Heart left ventricle (tissue), 13 donors: Measurements from ENCODE around the gene UTP18.

ENCODE experiments used
- POLR2A ChIP-seq, 2 donors: fragments of 450-650 bp; IDR thresholded peaks; one replicate each; pipeline ENCODE4 v1.6.1; 2017; ENCODE audit warnings: antibody characterized with exemption in 2 of 2, mild to moderate bottlenecking in 2 of 2, moderate library complexity in 2 of 2
- TF ChIP-seq, protein P1 (sequence below), 12 donors: fragments of 200-600 bp; sonication (generic) in 4 of 12; IDR thresholded peaks; one replicate each; pipeline versions ENCODE4 v1.5.0 to v1.8.0; 2018 to 2022; ENCODE audit warnings: antibody characterized with exemption in 12 of 12, mild to moderate bottlenecking in 5 of 12
- donor health status: ischemic (EF 13 %, LVEDD 7.1; RV severe dilation, severe dysfunction).
- donor health status: DM: no; HTN: yes; CAD: no.
- donor health status: DM: no; HTN: no; CAD: no.
- donor health status: ischemic (EF 25% LVEDD 6.9; RV normal size, moderate dysfunction).
- donor health status: ischemic (EF 25% LVEDD 5.7; RV mildly dilated, moderate dysfunction).
- donor health status: ischemic (EF 35%, LVEDD 5.7; RV mildly dilated, moderate dysfunction).
- donor health status: nonischemic (EF 11% LVEDD 7.7; RV severe dilation, severe dysfunction).
- donor health status: DM: yes; HTN: yes; CAD: no.
- donor health status: PGD.
- donor health status: ischemic (EF 29% LVEDD 5.4; RV normal size, mild dysfunction).
- donor health status: nonischemic (EF 23%, LVEDD 6.1; RV moderate dilation, normal function).

DNA sequence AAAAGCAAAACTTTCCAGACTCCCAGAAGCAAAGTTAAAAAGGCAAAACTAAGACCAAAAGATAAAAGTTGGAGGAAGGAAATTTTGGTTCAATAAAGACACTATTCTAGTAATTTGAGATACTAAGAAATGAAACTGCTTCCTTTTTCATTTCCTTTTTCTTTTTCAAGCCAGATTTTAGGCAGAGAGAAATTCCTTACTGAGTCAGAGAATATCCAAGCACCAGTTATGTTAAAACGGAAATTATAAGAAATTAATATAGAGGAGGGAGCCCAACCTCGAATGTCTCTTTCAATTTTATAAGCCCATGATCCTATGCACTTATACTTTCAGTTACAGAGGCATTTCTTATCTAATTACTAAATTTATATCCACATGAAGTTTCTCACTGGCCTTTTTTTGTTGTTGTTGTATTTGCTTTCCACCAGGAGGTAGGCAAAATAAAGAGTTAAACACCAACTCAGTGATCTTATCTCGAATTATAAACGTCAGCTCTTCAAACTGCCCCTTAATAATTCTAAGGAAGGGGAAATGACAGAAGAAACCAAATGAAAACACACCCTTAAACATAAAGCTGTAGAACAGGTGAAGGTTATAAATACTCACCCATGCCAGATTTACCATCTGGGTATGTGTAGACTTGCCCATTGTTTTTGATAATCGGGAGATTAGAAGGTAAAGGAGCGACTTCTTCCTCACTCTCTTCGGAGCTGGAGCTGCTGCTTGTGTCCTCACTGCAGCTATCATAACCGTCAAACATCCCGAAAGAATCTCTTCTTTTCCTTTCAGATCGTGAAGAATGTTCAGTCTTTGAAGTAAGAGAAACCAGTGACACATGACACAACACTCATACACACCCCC, 35.7 kb upstream of the UTP18 start:
- no peak for TF ChIP-seq POLR2A (IDR thresholded peaks at IDR 0.05)
- TF ChIP-seq, protein P1, sequence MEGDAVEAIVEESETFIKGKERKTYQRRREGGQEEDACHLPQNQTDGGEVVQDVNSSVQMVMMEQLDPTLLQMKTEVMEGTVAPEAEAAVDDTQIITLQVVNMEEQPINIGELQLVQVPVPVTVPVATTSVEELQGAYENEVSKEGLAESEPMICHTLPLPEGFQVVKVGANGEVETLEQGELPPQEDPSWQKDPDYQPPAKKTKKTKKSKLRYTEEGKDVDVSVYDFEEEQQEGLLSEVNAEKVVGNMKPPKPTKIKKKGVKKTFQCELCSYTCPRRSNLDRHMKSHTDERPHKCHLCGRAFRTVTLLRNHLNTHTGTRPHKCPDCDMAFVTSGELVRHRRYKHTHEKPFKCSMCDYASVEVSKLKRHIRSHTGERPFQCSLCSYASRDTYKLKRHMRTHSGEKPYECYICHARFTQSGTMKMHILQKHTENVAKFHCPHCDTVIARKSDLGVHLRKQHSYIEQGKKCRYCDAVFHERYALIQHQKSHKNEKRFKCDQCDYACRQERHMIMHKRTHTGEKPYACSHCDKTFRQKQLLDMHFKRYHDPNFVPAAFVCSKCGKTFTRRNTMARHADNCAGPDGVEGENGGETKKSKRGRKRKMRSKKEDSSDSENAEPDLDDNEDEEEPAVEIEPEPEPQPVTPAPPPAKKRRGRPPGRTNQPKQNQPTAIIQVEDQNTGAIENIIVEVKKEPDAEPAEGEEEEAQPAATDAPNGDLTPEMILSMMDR (IDR thresholded peaks at IDR 0.05), result no peak
